HepG2 (cell line): ENCODE data around the gene TRPT1. TPM values are rescaled to one million over a fixed set of nuclear protein-coding genes. Genes with fewer than 3 reads are reported as not detected.

Experiments
- ARID4A ChIP-seq: sonication (generic); formaldehyde crosslinking; IDR thresholded peaks from 2 replicates; pipeline ENCODE4 v1.5.0; 2020; ENCODE audit warnings: mild to moderate bottlenecking, missing genetic modification reagents, borderline replicate concordance
- ATM ChIP-seq: fragments of 450-650 bp; IDR thresholded peaks from 2 replicates; pipeline ENCODE4 v1.7.1; 2017; ENCODE audit warnings: mild to moderate bottlenecking, borderline replicate concordance
- FOXO1 ChIP-seq: sonication (generic); formaldehyde crosslinking; IDR thresholded peaks from 2 replicates; pipeline ENCODE4 v1.4.0; 2020; ENCODE audit warnings: missing genetic modification reagents
- GRHL1 ChIP-seq: sonication (generic); formaldehyde crosslinking; conservative IDR thresholded peaks from 2 replicates; pipeline ENCODE4 v1.8.0; 2022; ENCODE audit warnings: missing genetic modification reagents
- GTF3A ChIP-seq: sonication (generic); formaldehyde crosslinking; conservative IDR thresholded peaks from 2 replicates; pipeline ENCODE4 v1.4.0; 2020; ENCODE audit warnings: mild to moderate bottlenecking, missing genetic modification reagents
- JUN ChIP-seq: sonication (generic); formaldehyde crosslinking; IDR thresholded peaks from 2 replicates; pipeline ENCODE4 v1.4.0; 2020; ENCODE audit warnings: mild to moderate bottlenecking, missing genetic modification reagents
- KDM5B ChIP-seq: sonication (generic); formaldehyde crosslinking; IDR thresholded peaks from 2 replicates; pipeline ENCODE4 v1.4.0; 2020; ENCODE audit warnings: missing genetic modification reagents, mild to moderate bottlenecking, borderline replicate concordance
- KLF6 ChIP-seq: IDR thresholded peaks from 2 replicates; pipeline ENCODE4 v1.8.0; 2016; ENCODE audit warnings: missing biosample characterization, missing genetic modification reagents
- LBX2 ChIP-seq: sonication (generic); formaldehyde crosslinking; IDR thresholded peaks from 2 replicates; pipeline ENCODE4 v1.5.0; 2020; ENCODE audit warnings: missing genetic modification reagents, mild to moderate bottlenecking, borderline replicate concordance
- MED13 ChIP-seq: sonication (generic); formaldehyde crosslinking; IDR thresholded peaks from 2 replicates; pipeline ENCODE4 v1.5.0; 2020; ENCODE audit warnings: missing genetic modification reagents
- POLR2G ChIP-seq: fragments of 200-400 bp; formaldehyde crosslinking; IDR thresholded peaks from 2 replicates; pipeline ENCODE4 v1.6.1; 2018; ENCODE audit warnings: mild to moderate bottlenecking, low read depth, low read length, moderate library complexity
- PRDM10 ChIP-seq: sonication (generic); formaldehyde crosslinking; IDR thresholded peaks from 2 replicates; pipeline ENCODE4 v1.4.0; 2020; ENCODE audit warnings: low read depth, missing genetic modification reagents
- RBM22 ChIP-seq: fragments of 200-400 bp; formaldehyde crosslinking; optimal IDR thresholded peaks from 2 replicates; pipeline ENCODE3; 2017; ENCODE audit warnings: mild to moderate bottlenecking, low read length, moderate library complexity
- RNF2 ChIP-seq: fragments of 450-650 bp; conservative IDR thresholded peaks from 2 replicates; pipeline ENCODE4 v1.6.1; 2016; ENCODE audit warnings: low read depth
- TOE1 ChIP-seq: sonication (generic); formaldehyde crosslinking; IDR thresholded peaks from 2 replicates; pipeline ENCODE4 v1.4.0; 2020; ENCODE audit warnings: mild to moderate bottlenecking, missing genetic modification reagents
- ZNF251 ChIP-seq: sonication (generic); formaldehyde crosslinking; IDR thresholded peaks from 2 replicates; pipeline ENCODE4 v1.9.0; 2021; ENCODE audit warnings: mild to moderate bottlenecking, missing genetic modification reagents
- ZNF333 ChIP-seq: sonication (generic); formaldehyde crosslinking; IDR thresholded peaks from 2 replicates; pipeline ENCODE4 v1.4.0; 2020; ENCODE audit warnings: mild to moderate bottlenecking, missing genetic modification reagents, borderline replicate concordance
- ZNF510 ChIP-seq: sonication (generic); formaldehyde crosslinking; IDR thresholded peaks from 2 replicates; pipeline ENCODE4 v1.4.0; 2020; ENCODE audit warnings: low read depth, mild to moderate bottlenecking, missing genetic modification reagents
- ZNF644 ChIP-seq: IDR thresholded peaks from 2 replicates; pipeline ENCODE4 v1.6.1; 2016; ENCODE audit warnings: low read depth
- ZNF709 ChIP-seq: sonication (generic); formaldehyde crosslinking; IDR thresholded peaks from 2 replicates; pipeline ENCODE4 v1.5.0; 2020; ENCODE audit warnings: mild to moderate bottlenecking, missing genetic modification reagents
- polyA plus RNA-seq, 8 experiments: library from polyadenylated mRNA; depleted of rRNA in 3 of 8; stranded (reverse) in 7 of 8; unstranded in 1 of 8; fragments of >200 nt; fragmentation: Illumina TruSeq in 4 of 8; extraction: Trizol in 4 of 8; gene quantifications; 2 replicates each; pipeline versions ENCODE4 v1.2.1 to v1.2.3, GENCODE V29; 2011 to 2016; ENCODE audit warnings: low read depth in 4 of 8, missing spikeins in 1 of 8, mixed read lengths in 1 of 8; ENCODE audit not compliant: insufficient read depth in 1 of 8
- total RNA-seq, 5 experiments: library from RNA; depleted of rRNA; stranded (reverse); fragments of >200 nt; fragmentation: Illumina TruSeq; extraction: Trizol; gene quantifications; 2 replicates each; pipeline ENCODE4 v1.2.3, GENCODE V29; 2016; ENCODE audit warnings: low read depth in 1 of 5

TRPT1 gene
- total and polyA plus RNA-seq, 2 of the 13 experiments (the other 11 are each of a cell fraction or from before 2014, with no cell fraction given), result 24.8 to 40.7 TPM

- TF ChIP-seq JUN (CRISPR knock-in tag) (no peak), KLF6 (CRISPR knock-in tag) (no peak), ZNF333 (CRISPR knock-in tag) (0 out of 2 replicates have a peak, but pooled peaks have one; percentile 20), PRDM10 (CRISPR knock-in tag) (no peak), RBM22 (no peak), GRHL1 (no peak), KDM5B (CRISPR knock-in tag) (peak; percentile 42; the same call in 1 of the 2 replicates), ZNF644 (no peak), MED13 (CRISPR knock-in tag) (no peak), LBX2 (no peak), ATM (no peak), TOE1 (CRISPR knock-in tag) (no peak), ARID4A (CRISPR knock-in tag) (no peak; the same call in 1 of the 2 replicates), ZNF251 (CRISPR knock-in tag) (no peak), RNF2 (no peak), FOXO1 (no peak; the same call in 1 of the 2 replicates), GTF3A (no peak), POLR2G (peak; percentile 49; the same call in 1 of the 2 replicates), ZNF709 (CRISPR knock-in tag) (peak; percentile 64; the same call in 1 of the 2 replicates), ZNF510 (no peak)
Measured at GRCh38 chr11:64234647-64235379, 8.8 kb upstream of the TRPT1 start (continued).
